Neutrophil (primary cell): ENCODE results near the gene SERTAD1.
"Not testable (repeated sequence)": the region's sequence is repeated elsewhere in the genome, so short reads cannot be mapped to it uniquely, and the experiment has no call there.

Source experiments
- H3K27ac ChIP-seq: fragments of 200-600 bp; sonication (generic); 2 replicates; pipeline ENCODE4 v1.5.1; 2016; ENCODE audit warnings: mild to moderate bottlenecking, moderate library complexity
- H3K27me3 ChIP-seq: fragments of 200-600 bp; sonication (generic); 2 replicates; pipeline ENCODE4 v1.6.0; 2016; ENCODE audit warnings: mild to moderate bottlenecking
- H3K36me3 ChIP-seq: fragments of 200-600 bp; sonication (generic); 2 replicates; pipeline ENCODE4 v1.5.1; 2017
- H3K4me1 ChIP-seq, 2 experiments: fragments of 200-600 bp in 1 of 2; sonication (generic) in 1 of 2; 1 replicate in 1 of 2; 2 replicates in 1 of 2; pipeline versions ENCODE4 v1.5.1 to v1.6.1; 2013 to 2016; ENCODE audit warnings: low read depth in 1 of 2, low read length in 1 of 2, mild to moderate bottlenecking in 1 of 2, moderate library complexity in 1 of 2; ENCODE audit not compliant: control insufficient read depth in 1 of 2, insufficient read depth in 1 of 2
- H3K4me3 ChIP-seq, 2 experiments: fragments of 200-600 bp in 1 of 2; sonication (generic) in 1 of 2; 1 replicate in 1 of 2; 2 replicates in 1 of 2; pipeline ENCODE4 v1.5.1; 2013 to 2016; ENCODE audit warnings: low read depth in 1 of 2, low read length in 1 of 2, mild to moderate bottlenecking in 1 of 2, moderate library complexity in 1 of 2
- H3K9me3 ChIP-seq: fragments of 200-600 bp; sonication (generic); 2 replicates; pipeline ENCODE4 v1.5.1; 2016
- CTCF ChIP-seq: fragments of 200-600 bp; sonication (generic); IDR thresholded peaks from 2 replicates; pipeline ENCODE4 v1.5.1; 2016; ENCODE audit warnings: antibody characterized with exemption

SERTAD1 gene

GRCh38 chr19:40457953-40458596 is 32.3 kb upstream of the SERTAD1 start:
- Histone ChIP-seq H3K4me3 (no peak overlapping the region), H3K27ac (no peak overlapping the region), H3K36me3 (peaks cover 5% of the 10 kb centered on the region), H3K4me1 (peaks cover 7 to 10% of the 10 kb centered on the region in 2 experiments), H3K9me3 (no peaks in the 10 kb centered on the region), H3K27me3 (no peaks in the 10 kb centered on the region)
- no peak for TF ChIP-seq CTCF

GRCh38 chr19:40457048-40457447 is 31.3 kb upstream of the SERTAD1 start:
- H3K9me3 ChIP-seq, result no peaks in the 10 kb centered on the region
- H3K27ac ChIP-seq, result no peak overlapping the region

GRCh38 chr19:40453943-40454342 is 28.2 kb upstream of the SERTAD1 start:
- H3K27ac ChIP-seq, H3K36me3 ChIP-seq, H3K9me3 ChIP-seq, H3K27me3 ChIP-seq, H3K4me1 ChIP-seq, H3K4me3 ChIP-seq: not testable (repeated sequence)

More at GRCh38 chr19:40457048-40457447, 31.3 kb upstream of the SERTAD1 start:
- H3K27me3 ChIP-seq, result no peaks in the 10 kb centered on the region
- no peak overlapping the region for H3K4me3 ChIP-seq
- H3K36me3 ChIP-seq, result peaks cover 5% of the 10 kb centered on the region
- TF ChIP-seq CTCF, result no peak
- H3K4me1 ChIP-seq, result peaks cover 5 to 9% of the 10 kb centered on the region in 2 experiments

GRCh38 chr19:40453151-40453735 is 27.5 kb upstream of the SERTAD1 start:
- Histone ChIP-seq H3K4me3 (no peak overlapping the region), H3K27me3 (no peaks in the 10 kb centered on the region), H3K4me1 (no peaks in the 10 kb centered on the region), H3K27ac (no peak overlapping the region), H3K9me3 (no peaks in the 10 kb centered on the region), H3K36me3 (peaks cover 5% of the 10 kb centered on the region)
- no peak for TF ChIP-seq CTCF

GRCh38 chr19:40452016-40452415 is 26.2 kb upstream of the SERTAD1 start:
- no peaks in the 10 kb centered on the region for H3K9me3 ChIP-seq
- no peak overlapping the region for H3K27ac ChIP-seq
- no peaks in the 10 kb centered on the region for H3K27me3 ChIP-seq
- no peaks in the 10 kb centered on the region for H3K4me1 ChIP-seq
- H3K4me3 ChIP-seq, result no peak overlapping the region
- TF ChIP-seq CTCF, result no peak
- H3K36me3 ChIP-seq, result peaks cover 6% of the 10 kb centered on the region

GRCh38 chr19:40450664-40451063 is 24.9 kb upstream of the SERTAD1 start:
- Histone ChIP-seq H3K9me3 (no peaks in the 10 kb centered on the region), H3K36me3 (peaks cover 6% of the 10 kb centered on the region), H3K4me3 (no peak overlapping the region), H3K27me3 (no peaks in the 10 kb centered on the region), H3K4me1 (no peaks in the 10 kb centered on the region), H3K27ac (no peak overlapping the region)
- TF ChIP-seq CTCF, result no peak
